HS-5 (cell line): Measurements from ENCODE around the gene HEMGN.
"Not testable (repeated sequence)": the region's sequence is repeated elsewhere in the genome, so short reads cannot be mapped to it uniquely, and the experiment has no call there.

ENCODE experiments used
- DNase-seq: peaks from one replicate; pipeline ENCODE4 v3.0.0-alpha.2; 2012; ENCODE audit warnings: low read depth

HEMGN gene

GRCh38 chr9:97964901-97965300 is 26.9 kb upstream of the HEMGN start:
- DNase-seq: no peak

- DNase-seq: no peak
Observed at GRCh38 chr9:97963232-97963631, 25.3 kb upstream of the HEMGN start.

- no peak for DNase-seq
Observed at GRCh38 chr9:97962575-97962974, 24.6 kb upstream of the HEMGN start.

- DNase-seq: no peak
Observed at GRCh38 chr9:97962136-97962535, 24.2 kb upstream of the HEMGN start.

GRCh38 chr9:97961361-97961760 is 23.4 kb upstream of the HEMGN start:
- no peak for DNase-seq

- not testable (repeated sequence) for DNase-seq
Observed at GRCh38 chr9:97960678-97961328, 22.8 kb upstream of the HEMGN start.

GRCh38 chr9:97959585-97959984 is 21.6 kb upstream of the HEMGN start:
- no peak for DNase-seq

GRCh38 chr9:97958812-97959511 is 21.0 kb upstream of the HEMGN start:
- DNase-seq: no peak

- no peak for DNase-seq
Observed at GRCh38 chr9:97956331-97956730, 18.4 kb upstream of the HEMGN start.

GRCh38 chr9:97954550-97954989 is 16.6 kb upstream of the HEMGN start:
- no peak for DNase-seq

GRCh38 chr9:97950873-97951272 is 12.9 kb upstream of the HEMGN start:
- DNase-seq: not testable (repeated sequence)

GRCh38 chr9:97947094-97947493 is 9.1 kb upstream of the HEMGN start:
- not testable (repeated sequence) for DNase-seq

- not testable (repeated sequence) for DNase-seq
Observed at GRCh38 chr9:97945470-97945869, 7.5 kb upstream of the HEMGN start.

GRCh38 chr9:97944612-97945011 is 6.6 kb upstream of the HEMGN start:
- no peak for DNase-seq

GRCh38 chr9:97943308-97943855 is 5.4 kb upstream of the HEMGN start:
- no peak for DNase-seq

- DNase-seq: no peak
Observed at GRCh38 chr9:97941323-97941722, 3.4 kb upstream of the HEMGN start.

- no peak for DNase-seq
Observed at GRCh38 chr9:97940741-97941140, 2.8 kb upstream of the HEMGN start.

GRCh38 chr9:97940233-97940632 is 2.3 kb upstream of the HEMGN start:
- DNase-seq: no peak

- DNase-seq: no peak
Observed at GRCh38 chr9:97936998-97937397, 974 bp downstream of the HEMGN start.

- no peak for DNase-seq
Observed at GRCh38 chr9:97935276-97935675, 2.7 kb downstream of the HEMGN start.

GRCh38 chr9:97934321-97935115 is 3.5 kb downstream of the HEMGN start:
- DNase-seq: no peak

GRCh38 chr9:97933297-97933998 is 4.5 kb downstream of the HEMGN start:
- no peak for DNase-seq
